ENCODE results near the gene METAP2.
"Not testable (repeated sequence)": the region's sequence is repeated elsewhere in the genome, so short reads cannot be mapped to it uniquely, and the experiment has no call there.

METAP2 gene

DNA sequence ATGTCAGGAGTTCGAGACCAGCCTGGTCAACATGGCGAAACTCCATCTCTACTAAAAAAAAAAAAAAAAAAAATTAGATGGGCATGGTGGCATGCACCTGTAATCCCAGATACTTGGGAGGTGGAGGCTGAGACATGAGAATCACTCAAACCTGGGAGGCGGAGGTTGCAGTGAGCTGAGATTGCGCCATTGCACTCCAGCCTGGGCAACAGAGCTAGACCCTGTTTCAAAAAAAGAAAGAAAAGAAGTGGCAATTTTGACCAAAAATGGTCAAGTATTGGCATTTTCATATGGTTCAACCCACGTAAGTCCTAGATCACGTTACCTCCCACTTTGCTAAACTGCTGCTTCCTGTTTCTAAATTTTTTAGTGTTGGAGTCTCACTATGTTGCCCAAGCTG is 8.6 kb downstream of the METAP2 start:
- Histone ChIP-seq H3K36me3 (ENCODE audit: control insufficient read depth in 2 of 2, insufficient read depth in 1 of 2, low read length in 2 of 2) (peaks cover 36 to 83% of the 10 kb centered on the region in 2 experiments), H3K4me1 (ENCODE audit: control insufficient read depth, insufficient read depth, low read length) (peaks cover 11% of the 10 kb centered on the region)
- not testable (repeated sequence) for H3K27ac ChIP-seq (ENCODE audit: extremely low read depth, low read depth, low read length); H3K4me3 ChIP-seq (ENCODE audit: low read depth, low read length); H3K9me3 ChIP-seq (ENCODE audit: control insufficient read depth, insufficient read depth, low read depth, low read length)
- ChIA-PET POLR2A (interaction anchor here (0.7 kb wide), 1 partner anchor 25 kb away, joined by 3 read pairs; no protein-coding TSS in a partner anchor), CTCF (interaction anchor here (0.7 kb wide), 1 partner anchor 311 kb away, joined by 3 read pairs; no protein-coding TSS in a partner anchor)
- TF ChIP-seq ZNF121 (tag by site-specific recombination; IDR thresholded peaks at IDR 0.05) = peak; percentile 77

GRCh38 chr12:95484524-95484923 is 10.6 kb downstream of the METAP2 start:
- Histone ChIP-seq H3K4me3 (ENCODE audit: low read depth, low read length) (no peak overlapping the region), H3K36me3 (ENCODE audit: control insufficient read depth in 2 of 2, insufficient read depth in 1 of 2, low read length in 2 of 2) (peaks cover 44 to 70% of the 10 kb centered on the region in 2 experiments), H3K27ac (ENCODE audit: extremely low read depth, low read depth, low read length) (no peak overlapping the region), H3K9me3 (ENCODE audit: control insufficient read depth, insufficient read depth, low read depth, low read length) (no peaks in the 10 kb centered on the region), H3K4me1 (ENCODE audit: control insufficient read depth, insufficient read depth, low read length) (peaks cover 11% of the 10 kb centered on the region)
- CTCF ChIA-PET = no interaction called here
- POLR2A ChIA-PET = no interaction called here
- TF ChIP-seq ZNF292 (tag by site-specific recombination; IDR thresholded peaks at IDR 0.05; ENCODE audit: borderline replicate concordance, low read depth) = no peak
- TF ChIP-seq, protein P1, sequence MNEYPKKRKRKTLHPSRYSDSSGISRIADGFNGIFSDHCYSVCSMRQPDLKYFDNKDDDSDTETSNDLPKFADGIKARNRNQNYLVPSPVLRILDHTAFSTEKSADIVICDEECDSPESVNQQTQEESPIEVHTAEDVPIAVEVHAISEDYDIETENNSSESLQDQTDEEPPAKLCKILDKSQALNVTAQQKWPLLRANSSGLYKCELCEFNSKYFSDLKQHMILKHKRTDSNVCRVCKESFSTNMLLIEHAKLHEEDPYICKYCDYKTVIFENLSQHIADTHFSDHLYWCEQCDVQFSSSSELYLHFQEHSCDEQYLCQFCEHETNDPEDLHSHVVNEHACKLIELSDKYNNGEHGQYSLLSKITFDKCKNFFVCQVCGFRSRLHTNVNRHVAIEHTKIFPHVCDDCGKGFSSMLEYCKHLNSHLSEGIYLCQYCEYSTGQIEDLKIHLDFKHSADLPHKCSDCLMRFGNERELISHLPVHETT (tag by site-specific recombination; IDR thresholded peaks at IDR 0.05) = no peak
- TF ChIP-seq, protein P2, sequence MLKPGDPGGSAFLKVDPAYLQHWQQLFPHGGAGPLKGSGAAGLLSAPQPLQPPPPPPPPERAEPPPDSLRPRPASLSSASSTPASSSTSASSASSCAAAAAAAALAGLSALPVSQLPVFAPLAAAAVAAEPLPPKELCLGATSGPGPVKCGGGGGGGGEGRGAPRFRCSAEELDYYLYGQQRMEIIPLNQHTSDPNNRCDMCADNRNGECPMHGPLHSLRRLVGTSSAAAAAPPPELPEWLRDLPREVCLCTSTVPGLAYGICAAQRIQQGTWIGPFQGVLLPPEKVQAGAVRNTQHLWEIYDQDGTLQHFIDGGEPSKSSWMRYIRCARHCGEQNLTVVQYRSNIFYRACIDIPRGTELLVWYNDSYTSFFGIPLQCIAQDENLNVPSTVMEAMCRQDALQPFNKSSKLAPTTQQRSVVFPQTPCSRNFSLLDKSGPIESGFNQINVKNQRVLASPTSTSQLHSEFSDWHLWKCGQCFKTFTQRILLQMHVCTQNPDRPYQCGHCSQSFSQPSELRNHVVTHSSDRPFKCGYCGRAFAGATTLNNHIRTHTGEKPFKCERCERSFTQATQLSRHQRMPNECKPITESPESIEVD (tag by site-specific recombination; IDR thresholded peaks at IDR 0.05) = peak; percentile 16; the same call in 1 of the 2 replicates
- TF ChIP-seq ZFP69B (tag by site-specific recombination; IDR thresholded peaks at IDR 0.05) = no peak

GRCh38 chr12:95487024-95487423 is 13.1 kb downstream of the METAP2 start:
- Histone ChIP-seq H3K4me1 (ENCODE audit: control insufficient read depth, insufficient read depth, low read length) (peaks cover 2% of the 10 kb centered on the region; the same call in 1 of the 2 replicates), H3K27ac (ENCODE audit: extremely low read depth, low read depth, low read length) (no peak overlapping the region), H3K4me3 (ENCODE audit: low read depth, low read length) (no peak overlapping the region), H3K36me3 (ENCODE audit: control insufficient read depth in 2 of 2, insufficient read depth in 1 of 2, low read length in 2 of 2) (peaks cover 67 to 73% of the 10 kb centered on the region in 2 experiments), H3K9me3 (ENCODE audit: control insufficient read depth, insufficient read depth, low read depth, low read length) (no peaks in the 10 kb centered on the region)
- ChIA-PET CTCF (interaction anchor here (0.6 to 1.1 kb wide), 3 partner anchors 15 to 91 kb away, joined by 3 to 5 read pairs (median 3); no protein-coding TSS in a partner anchor), POLR2A (no interaction called here)
- TF ChIP-seq ZNF341 (tag by site-specific recombination; IDR thresholded peaks at IDR 0.05; ENCODE audit: low read depth) = no peak
- no peak for TF ChIP-seq ZNF311 (tag by site-specific recombination; IDR thresholded peaks at IDR 0.05; ENCODE audit: borderline replicate concordance)
- no peak for TF ChIP-seq FEZF1 (tag by site-specific recombination; IDR thresholded peaks at IDR 0.05)
- no peak for TF ChIP-seq ZNF776 (tag by site-specific recombination; IDR thresholded peaks at IDR 0.05; ENCODE audit: borderline replicate concordance)

GRCh38 chr12:95492462-95492861 is 18.5 kb downstream of the METAP2 start:
- CTCF ChIA-PET = no interaction called here
- POLR2A ChIA-PET = no interaction called here
- H3K36me3 ChIP-seq (ENCODE audit: control insufficient read depth in 2 of 2, insufficient read depth in 1 of 2, low read length in 2 of 2) = peaks cover 76 to 90% of the 10 kb centered on the region in 2 experiments
- no peaks in the 10 kb centered on the region for H3K9me3 ChIP-seq (ENCODE audit: control insufficient read depth, insufficient read depth, low read depth, low read length)
- no peaks in the 10 kb centered on the region for H3K4me1 ChIP-seq (ENCODE audit: control insufficient read depth, insufficient read depth, low read length)
- no peak overlapping the region for H3K4me3 ChIP-seq (ENCODE audit: low read depth, low read length)
- TF ChIP-seq SP2 (tag by site-specific recombination; IDR thresholded peaks at IDR 0.05) (no peak), ZNF449 (tag by site-specific recombination; IDR thresholded peaks at IDR 0.05) (peak; percentile 37; the same call in 1 of the 2 replicates)
- no peak overlapping the region for H3K27ac ChIP-seq (ENCODE audit: extremely low read depth, low read depth, low read length)

All from HEK293 (cell line).